Measurements from ENCODE around the gene MYO5B. TPM values are rescaled to one million over a fixed set of nuclear protein-coding genes. Genes with fewer than 3 reads are reported as not detected.

The MYO5B gene
- polyA plus RNA-seq, 1 donor from 2014 or later = 1.2 TPM

GRCh38 chr18:50033004-50033403 lies 161.9 kb downstream of the MYO5B start:
- Mint-ChIP-seq H3K27me3 (no peaks in the 10 kb centered on the region), H3K4me3 (no peak overlapping the region), H3K27ac (no peak overlapping the region), H3K36me3 (peaks cover 5% of the 10 kb centered on the region), H3K4me1 (no peaks in the 10 kb centered on the region), H3K9me3 (peaks cover 0 to 2% (median 2%) of the 10 kb centered on the region in 3 donors)

- Mint-ChIP-seq H3K27ac (no peak overlapping the region), H3K27me3 (peaks cover 6% of the 10 kb centered on the region), H3K36me3 (peaks cover 3% of the 10 kb centered on the region), H3K4me1 (no peaks in the 10 kb centered on the region), H3K4me3 (no peak overlapping the region), H3K9me3 (peaks cover 2 to 3% (median 2%) of the 10 kb centered on the region in 3 donors)
Measured at GRCh38 chr18:50030146-50030545, 164.8 kb downstream of the MYO5B start.

GRCh38 chr18:50027996-50028395 lies 167.0 kb downstream of the MYO5B start:
- no peaks in the 10 kb centered on the region for H3K36me3 Mint-ChIP-seq
- H3K9me3 Mint-ChIP-seq = peaks cover 0 to 4% (median 4%) of the 10 kb centered on the region in 3 donors
- H3K4me3 Mint-ChIP-seq = no peak overlapping the region
- H3K27me3 Mint-ChIP-seq = peaks cover 7% of the 10 kb centered on the region
- H3K4me1 Mint-ChIP-seq = no peaks in the 10 kb centered on the region
- H3K27ac Mint-ChIP-seq = no peak overlapping the region

- Mint-ChIP-seq H3K27ac (no peak overlapping the region), H3K4me3 (no peak overlapping the region), H3K36me3 (no peaks in the 10 kb centered on the region), H3K27me3 (peaks cover 10% of the 10 kb centered on the region), H3K4me1 (no peaks in the 10 kb centered on the region), H3K9me3 (peaks cover 0 to 4% (median 2%) of the 10 kb centered on the region in 3 donors)
Measured at GRCh38 chr18:50024466-50024865, 170.5 kb downstream of the MYO5B start.

GRCh38 chr18:50022985-50023384 lies 172.0 kb downstream of the MYO5B start:
- H3K27me3 Mint-ChIP-seq = peaks cover 13% of the 10 kb centered on the region
- H3K9me3 Mint-ChIP-seq = peaks cover 0 to 4% (median 2%) of the 10 kb centered on the region in 3 donors
- H3K27ac Mint-ChIP-seq = no peak overlapping the region
- no peaks in the 10 kb centered on the region for H3K4me1 Mint-ChIP-seq
- H3K36me3 Mint-ChIP-seq = no peaks in the 10 kb centered on the region
- no peak overlapping the region for H3K4me3 Mint-ChIP-seq

- Mint-ChIP-seq H3K4me1 (no peaks in the 10 kb centered on the region), H3K9me3 (no peaks in the 10 kb centered on the region), H3K36me3 (no peaks in the 10 kb centered on the region), H3K27ac (no peak overlapping the region), H3K27me3 (peaks cover 3% of the 10 kb centered on the region), H3K4me3 (no peak overlapping the region)
Measured at GRCh38 chr18:50014606-50015005, 180.3 kb downstream of the MYO5B start.

- peaks cover 1% of the 10 kb centered on the region for H3K27me3 Mint-ChIP-seq
- H3K36me3 Mint-ChIP-seq = no peaks in the 10 kb centered on the region
- no peak overlapping the region for H3K4me3 Mint-ChIP-seq
- no peaks in the 10 kb centered on the region for H3K4me1 Mint-ChIP-seq
- no peaks in the 10 kb centered on the region for H3K9me3 Mint-ChIP-seq
- H3K27ac Mint-ChIP-seq = no peak overlapping the region
Measured at GRCh38 chr18:50013363-50014138, 181.4 kb downstream of the MYO5B start.

- no peak overlapping the region for H3K4me3 Mint-ChIP-seq
- H3K27ac Mint-ChIP-seq = peak overlapping the region in 1 of 3 donors; percentile 38
- no peaks in the 10 kb centered on the region for H3K9me3 Mint-ChIP-seq
- no peaks in the 10 kb centered on the region for H3K27me3 Mint-ChIP-seq
- H3K4me1 Mint-ChIP-seq = no peaks in the 10 kb centered on the region
- H3K36me3 Mint-ChIP-seq = no peaks in the 10 kb centered on the region
Measured at GRCh38 chr18:50011813-50012435, 183.0 kb downstream of the MYO5B start.

GRCh38 chr18:50009773-50010335 lies 185.1 kb downstream of the MYO5B start:
- no peaks in the 10 kb centered on the region for H3K9me3 Mint-ChIP-seq
- no peak overlapping the region for H3K27ac Mint-ChIP-seq
- no peaks in the 10 kb centered on the region for H3K4me1 Mint-ChIP-seq
- H3K27me3 Mint-ChIP-seq = no peaks in the 10 kb centered on the region
- H3K36me3 Mint-ChIP-seq = no peaks in the 10 kb centered on the region
- H3K4me3 Mint-ChIP-seq = no peak overlapping the region

GRCh38 chr18:50008306-50008705 lies 186.6 kb downstream of the MYO5B start:
- no peaks in the 10 kb centered on the region for H3K36me3 Mint-ChIP-seq
- peaks cover 10% of the 10 kb centered on the region for H3K27me3 Mint-ChIP-seq
- H3K4me1 Mint-ChIP-seq = peaks cover 0 to 2% (median 0%) of the 10 kb centered on the region in 3 donors
- peaks cover 0 to 1% (median 0%) of the 10 kb centered on the region in 3 donors for H3K9me3 Mint-ChIP-seq
- no peak overlapping the region for H3K27ac Mint-ChIP-seq
- no peak overlapping the region for H3K4me3 Mint-ChIP-seq

GRCh38 chr18:50006470-50007046 lies 188.4 kb downstream of the MYO5B start:
- peaks cover 0 to 1% (median 0%) of the 10 kb centered on the region in 3 donors for H3K9me3 Mint-ChIP-seq
- no peaks in the 10 kb centered on the region for H3K36me3 Mint-ChIP-seq
- H3K4me1 Mint-ChIP-seq = peaks cover 0 to 2% (median 0%) of the 10 kb centered on the region in 3 donors
- H3K4me3 Mint-ChIP-seq = no peak overlapping the region
- no peak overlapping the region for H3K27ac Mint-ChIP-seq
- H3K27me3 Mint-ChIP-seq = peaks cover 13% of the 10 kb centered on the region

- Mint-ChIP-seq H3K36me3 (peaks cover 5% of the 10 kb centered on the region), H3K27ac (no peak overlapping the region), H3K27me3 (peaks cover 13% of the 10 kb centered on the region), H3K9me3 (peaks cover 0 to 1% (median 0%) of the 10 kb centered on the region in 3 donors), H3K4me1 (peaks cover 0 to 2% (median 0%) of the 10 kb centered on the region in 3 donors), H3K4me3 (no peak overlapping the region)
Measured at GRCh38 chr18:50004013-50004412, 190.9 kb downstream of the MYO5B start.

GRCh38 chr18:50002781-50003180 lies 192.2 kb downstream of the MYO5B start:
- Mint-ChIP-seq H3K9me3 (peaks cover 0 to 1% (median 0%) of the 10 kb centered on the region in 3 donors), H3K27me3 (peaks cover 13% of the 10 kb centered on the region), H3K36me3 (peaks cover 10% of the 10 kb centered on the region), H3K4me3 (no peak overlapping the region), H3K27ac (no peak overlapping the region), H3K4me1 (peaks cover 0 to 2% (median 0%) of the 10 kb centered on the region in 3 donors)

- peaks cover 14% of the 10 kb centered on the region for H3K36me3 Mint-ChIP-seq
- peaks cover 13% of the 10 kb centered on the region for H3K27me3 Mint-ChIP-seq
- H3K4me3 Mint-ChIP-seq = no peak overlapping the region
- peaks cover 0 to 2% (median 0%) of the 10 kb centered on the region in 3 donors for H3K4me1 Mint-ChIP-seq
- no peak overlapping the region for H3K27ac Mint-ChIP-seq
- peaks cover 0 to 1% (median 0%) of the 10 kb centered on the region in 3 donors for H3K9me3 Mint-ChIP-seq
Measured at GRCh38 chr18:50000227-50000626, 194.7 kb downstream of the MYO5B start.

GRCh38 chr18:49999128-49999527 lies 195.8 kb downstream of the MYO5B start:
- Mint-ChIP-seq H3K9me3 (peaks cover 0 to 1% (median 0%) of the 10 kb centered on the region in 3 donors), H3K4me3 (no peak overlapping the region), H3K36me3 (peaks cover 14% of the 10 kb centered on the region), H3K27ac (no peak overlapping the region), H3K27me3 (peaks cover 11% of the 10 kb centered on the region), H3K4me1 (peaks cover 0 to 2% (median 0%) of the 10 kb centered on the region in 3 donors)

All from IgD-negative memory B cell (primary cell).